Smooth muscle cell (in vitro differentiated cells): Measurements from ENCODE around the gene MED16. TPM values are rescaled to one million over a fixed set of nuclear protein-coding genes. Genes with fewer than 3 reads are reported as not detected.

Source experiments
- DNase-seq: peaks from one replicate; lab custom pipeline; 2025; ENCODE audit not compliant: unreplicated experiment; lab: John Stamatoyannopoulos, UW
- H2AFZ ChIP-seq: fragments of 200-600 bp; sonication (generic); 2 replicates; pipeline ENCODE4 v1.6.0; 2016; ENCODE audit warnings: antibody characterized with exemption, low read depth, mild to moderate bottlenecking
- H3F3A ChIP-seq: fragments of 200-600 bp; sonication (generic); 2 replicates; pipeline ENCODE4 v1.6.0; 2017; ENCODE audit warnings: antibody characterized with exemption, low read depth
- H3K27ac ChIP-seq: fragments of 200-600 bp; sonication (generic); 2 replicates; pipeline ENCODE4 v1.5.1; 2016; ENCODE audit warnings: low read depth, mild to moderate bottlenecking
- H3K27me3 ChIP-seq: fragments of 200-600 bp; sonication (generic); 2 replicates; pipeline ENCODE4 v1.6.1; 2016; ENCODE audit warnings: low read depth, mild to moderate bottlenecking
- H3K36me3 ChIP-seq: fragments of 200-600 bp; sonication (generic); 2 replicates; pipeline ENCODE4 v1.5.1; 2016; ENCODE audit warnings: low read depth
- H3K4me1 ChIP-seq: fragments of 200-600 bp; sonication (generic); 2 replicates; pipeline ENCODE4 v1.5.1; 2016; ENCODE audit warnings: low read depth
- H3K4me2 ChIP-seq: fragments of 200-600 bp; sonication (generic); 2 replicates; pipeline ENCODE4 v1.6.0; 2016; ENCODE audit warnings: mild to moderate bottlenecking
- H3K4me3 ChIP-seq: fragments of 200-600 bp; sonication (generic); 2 replicates; pipeline ENCODE4 v1.5.1; 2016; ENCODE audit warnings: mild to moderate bottlenecking
- H3K79me2 ChIP-seq: fragments of 200-600 bp; sonication (generic); 2 replicates; pipeline ENCODE4 v1.6.0; 2016; ENCODE audit warnings: low read depth, mild to moderate bottlenecking
- H3K9ac ChIP-seq: fragments of 200-600 bp; sonication (generic); 2 replicates; pipeline ENCODE4 v1.6.0; 2016; ENCODE audit warnings: low read depth
- H3K9me3 ChIP-seq: fragments of 200-600 bp; sonication (generic); replicated peaks from 2 replicates; pipeline ENCODE4 v1.5.1; 2016; ENCODE audit warnings: low read depth
- H4K20me1 ChIP-seq: fragments of 200-600 bp; sonication (generic); 2 replicates; pipeline ENCODE4 v1.6.0; 2016; ENCODE audit warnings: low read depth
- CTCF ChIP-seq: fragments of 200-600 bp; sonication (generic); IDR thresholded peaks from 2 replicates; pipeline ENCODE4 v1.5.1; 2017; ENCODE audit warnings: borderline replicate concordance, mild to moderate bottlenecking, antibody characterized with exemption; ENCODE audit not compliant: insufficient read depth, poor library complexity, severe bottlenecking
- WGBS: methylation state at CpG from one replicate; pipeline ENCODE4 v1.1.7; 2016; ENCODE audit warnings: low lambda C conversion rate; 5-methylcytosine and 5-hydroxymethylcytosine counted together
- polyA plus RNA-seq: library from polyadenylated mRNA; unstranded; fragments of >200 nt; fragmentation: Nextera tagmentation; extraction: Ambion mirVana; gene quantifications from 2 replicates; pipeline ENCODE4 v1.2.1, GENCODE V29; 2016
- total RNA-seq: library from RNA; depleted of rRNA; stranded (reverse); fragments of >200 nt; gene quantifications from 2 replicates; pipeline ENCODE4 v1.2.3, GENCODE V29; 2014

Gene MED16
- total and polyA plus RNA-seq, 2 experiments from 2014 or later: 25.2 to 87.1 TPM

- Histone ChIP-seq H3F3A (no peaks in the 10 kb centered on the region), H3K79me2 (peaks cover 11% of the 10 kb centered on the region), H4K20me1 (peaks cover 55% of the 10 kb centered on the region), H2AFZ (no peak overlapping the region), H3K27me3 (no peaks in the 10 kb centered on the region), H3K4me3 (no peak overlapping the region), H3K4me2 (no peak overlapping the region), H3K9ac (no peak overlapping the region), H3K4me1 (no peaks in the 10 kb centered on the region), H3K36me3 (no peaks in the 10 kb centered on the region), H3K9me3 (no peaks in the 10 kb centered on the region), H3K27ac (no peak overlapping the region)
- DNase-seq: no peak
- TF ChIP-seq CTCF: no peak
- 82% methylated on average over 16 of the region's 16 CpGs for WGBS
These were observed 5.9 kb downstream of the MED16 start for GRCh38 chr19:887072-887471.

DNA sequence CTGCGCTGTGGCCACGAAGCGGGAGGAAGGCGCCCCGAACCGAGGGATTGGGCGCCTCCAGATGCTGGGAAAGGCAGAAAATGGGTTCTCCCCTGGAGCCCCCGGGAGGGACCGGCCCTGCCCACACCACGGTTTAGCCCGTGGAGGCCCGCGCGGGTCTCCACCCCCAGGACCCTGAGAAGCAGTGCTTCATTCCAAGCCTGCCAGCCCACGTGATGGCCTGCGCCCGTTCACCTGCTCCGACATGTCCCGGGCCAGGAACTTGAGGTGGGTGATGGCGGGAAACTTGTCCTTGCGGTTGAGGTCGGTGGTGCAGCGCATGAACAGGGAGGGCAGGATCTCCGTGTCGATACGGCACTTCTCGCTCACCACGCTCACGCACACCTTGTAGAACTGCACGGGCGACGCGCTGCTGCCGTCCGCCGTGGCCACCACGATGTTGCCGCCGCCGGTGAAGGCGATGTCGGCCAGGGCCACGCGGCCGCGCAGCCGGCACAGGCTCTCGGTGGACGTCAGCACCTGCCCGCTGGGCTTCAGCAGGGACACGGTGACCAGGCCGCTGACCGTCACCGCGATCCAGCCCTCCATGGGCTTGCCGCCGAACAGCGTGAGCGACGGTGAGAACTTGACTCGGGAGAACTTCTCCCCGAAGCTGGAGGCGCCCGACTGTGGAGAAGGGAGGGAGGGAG lies 7.3 kb downstream of the MED16 start:
- Histone ChIP-seq H2AFZ (no peak overlapping the region), H3K27me3 (no peaks in the 10 kb centered on the region), H4K20me1 (peaks cover 67% of the 10 kb centered on the region), H3K27ac (no peak overlapping the region), H3K79me2 (peaks cover 2% of the 10 kb centered on the region), H3K4me3 (no peak overlapping the region), H3K36me3 (no peaks in the 10 kb centered on the region), H3K4me2 (no peak overlapping the region), H3K9ac (no peak overlapping the region), H3K4me1 (no peaks in the 10 kb centered on the region), H3K9me3 (no peaks in the 10 kb centered on the region), H3F3A (no peaks in the 10 kb centered on the region)
- no peak for TF ChIP-seq CTCF
- DNase-seq: no peak
- 97% methylated on average over 57 of the region's 64 CpGs for WGBS

DNA sequence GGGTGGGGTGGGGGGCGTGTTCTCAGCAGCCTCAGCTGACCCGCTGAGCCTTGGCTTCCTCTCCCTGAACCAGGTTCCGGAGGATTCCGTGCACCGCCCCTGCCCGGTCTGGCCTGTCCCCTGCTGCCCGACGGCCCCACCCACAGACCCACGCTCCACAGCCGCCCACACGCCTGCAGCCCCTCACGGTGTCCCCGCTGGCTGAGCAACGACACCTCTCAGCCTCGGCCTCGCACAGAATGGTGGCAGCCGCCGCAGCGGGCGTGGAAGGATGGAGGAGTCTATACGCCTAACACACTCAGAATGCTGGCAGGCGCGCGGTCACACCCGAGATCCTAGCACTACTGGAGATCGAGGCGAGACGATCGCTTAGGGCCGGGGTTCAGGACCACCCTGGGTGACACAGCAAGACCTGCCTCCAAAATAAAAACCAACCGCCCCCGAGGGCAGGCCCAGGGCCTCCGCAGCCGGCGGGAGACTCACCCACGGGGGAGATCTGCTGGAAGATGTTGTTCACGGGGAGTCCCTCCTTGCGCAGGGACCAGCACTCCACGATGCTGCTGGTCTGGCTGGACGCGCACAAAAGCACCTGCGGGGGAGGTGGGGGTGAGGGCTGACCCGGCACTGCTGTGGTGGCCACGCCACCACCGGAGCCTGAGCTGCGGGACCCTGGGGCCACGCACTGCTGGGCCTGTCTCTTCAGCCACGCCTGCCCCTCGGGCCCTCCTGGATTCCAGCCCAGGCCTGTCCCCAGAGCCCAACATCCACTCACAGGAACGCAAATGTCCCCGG lies 8.4 kb downstream of the MED16 start:
- WGBS: 92% methylated on average over 39 of the region's 51 CpGs
- Histone ChIP-seq H3K4me3 (no peak overlapping the region), H3K27me3 (no peaks in the 10 kb centered on the region), H3F3A (no peaks in the 10 kb centered on the region), H3K4me2 (no peak overlapping the region), H2AFZ (no peak overlapping the region), H3K9me3 (no peaks in the 10 kb centered on the region), H3K9ac (no peak overlapping the region), H3K36me3 (no peaks in the 10 kb centered on the region), H4K20me1 (peaks cover 71% of the 10 kb centered on the region), H3K79me2 (no peaks in the 10 kb centered on the region), H3K27ac (no peak overlapping the region), H3K4me1 (no peaks in the 10 kb centered on the region)
- no peak for DNase-seq
- no peak for TF ChIP-seq CTCF
